ENCODE measurements around the gene GNAS-AS1.

Gene GNAS-AS1

DNA sequence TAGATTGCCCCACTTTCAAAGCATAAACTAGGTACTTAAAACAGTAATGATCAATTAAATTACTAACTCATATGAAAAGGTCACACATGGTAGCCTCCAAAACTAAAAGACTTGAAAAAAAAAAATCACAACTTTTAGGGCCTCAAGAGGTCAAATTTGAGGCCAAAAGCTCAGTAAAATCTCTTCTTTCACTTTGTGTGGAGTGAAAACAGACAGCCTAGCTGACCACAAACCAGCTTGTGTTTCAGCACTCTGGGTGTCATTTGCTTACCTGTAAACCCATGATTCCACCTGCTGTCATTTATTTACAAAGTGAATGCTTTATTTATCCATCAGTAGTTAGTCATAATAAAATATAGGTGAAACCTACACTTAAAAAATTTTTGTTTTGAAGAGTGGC, 35.8 kb upstream of the GNAS-AS1 start:
- DNase-seq, result no peak

DNA sequence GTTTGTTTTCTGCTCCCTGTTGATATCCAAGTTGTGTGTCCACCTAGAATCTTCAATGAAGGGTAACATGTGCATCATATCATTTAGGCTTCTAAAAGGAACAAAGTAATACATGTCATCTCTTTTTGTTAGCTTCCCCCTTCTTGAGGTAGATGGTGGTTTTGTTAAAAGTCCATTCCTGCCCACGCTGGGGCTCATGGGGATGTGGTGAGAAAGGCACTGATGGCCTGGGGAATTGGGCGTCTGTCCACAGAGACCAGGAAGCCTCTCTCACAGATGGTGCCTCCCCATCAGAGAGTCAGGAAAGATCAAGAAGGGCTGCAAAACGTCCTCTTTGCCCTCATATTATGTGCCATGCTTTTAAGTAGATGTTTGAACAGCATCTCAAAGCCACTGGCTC, 34.3 kb upstream of the GNAS-AS1 start:
- no peak for DNase-seq

DNA sequence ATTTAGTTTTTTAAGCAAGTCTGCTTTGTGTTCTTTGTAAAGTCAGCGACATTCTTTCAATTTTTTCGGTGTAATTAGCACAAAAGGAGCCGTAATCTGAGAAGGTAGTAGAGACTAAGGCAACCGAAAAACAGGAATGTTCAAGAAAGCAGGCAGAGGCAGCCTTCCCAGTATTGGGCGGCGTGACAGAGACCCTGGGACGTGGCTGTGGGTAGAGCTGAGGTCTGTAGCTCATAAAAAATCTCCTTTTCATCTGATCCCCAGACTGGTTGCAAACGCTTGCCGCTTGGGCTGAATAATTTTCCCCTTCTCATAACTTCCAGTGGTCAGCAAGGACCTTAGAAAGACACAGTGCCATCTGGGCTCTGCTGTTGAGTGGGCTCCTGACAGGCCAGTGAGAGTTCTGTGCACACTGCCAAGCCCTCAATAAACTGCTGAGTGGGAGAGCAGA, 32.6 kb upstream of the GNAS-AS1 start:
- DNase-seq, result no peak

DNA sequence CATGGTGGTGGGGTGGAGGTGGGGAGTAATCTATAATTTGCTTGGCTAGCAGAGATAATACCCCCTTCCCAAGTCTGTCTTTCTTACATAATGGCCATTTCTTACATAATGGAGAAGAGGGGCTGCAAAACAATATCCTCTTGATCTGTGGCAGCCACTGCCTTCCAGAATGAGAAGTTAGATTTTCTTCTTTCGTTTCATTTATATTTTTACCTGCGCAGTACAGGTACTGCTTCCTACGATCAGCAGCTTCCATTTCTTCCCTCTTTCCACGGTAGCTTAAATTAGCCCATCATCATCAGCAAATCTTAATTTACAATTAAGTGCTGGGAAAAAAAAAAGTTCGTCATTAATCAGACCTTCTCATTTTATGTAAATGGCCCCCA, 32.0 kb upstream of the GNAS-AS1 start:
- DNase-seq, result no peak

DNA sequence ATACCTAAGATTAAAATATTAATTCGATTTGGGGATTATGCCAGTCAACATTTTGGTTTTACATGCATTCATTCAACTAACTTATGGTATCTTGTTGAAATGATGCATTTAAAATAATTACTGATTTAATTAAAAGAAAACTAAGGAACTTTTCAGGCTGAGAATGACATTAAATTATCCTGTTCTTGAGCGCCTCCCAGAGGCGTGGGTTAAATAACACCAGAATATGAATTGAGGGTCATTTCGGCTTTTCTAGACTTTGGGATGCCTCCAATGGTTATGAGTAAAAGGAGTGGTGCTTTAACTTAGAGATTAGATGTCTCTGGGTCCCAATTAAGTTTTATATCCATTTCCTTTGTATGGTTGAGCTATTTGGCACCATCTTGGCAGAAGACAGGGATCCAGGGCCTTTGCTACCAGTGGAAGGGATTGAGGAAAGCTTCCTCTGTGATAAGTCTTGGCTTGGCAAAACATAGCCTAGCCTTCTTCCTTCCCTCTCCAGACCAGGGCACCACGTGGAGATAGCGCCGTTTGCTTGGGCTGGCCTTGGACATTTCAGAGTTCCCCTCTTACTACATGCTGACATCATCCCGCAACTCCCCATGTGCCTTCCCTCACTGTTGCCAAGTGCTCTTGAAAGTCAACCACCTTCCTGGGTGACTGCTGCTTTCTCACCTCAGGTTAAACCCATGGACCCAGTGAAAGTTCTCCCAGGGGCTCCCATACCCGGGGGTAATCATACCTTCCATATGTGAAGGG, 30.5 kb upstream of the GNAS-AS1 start:
- no peak for DNase-seq

DNA sequence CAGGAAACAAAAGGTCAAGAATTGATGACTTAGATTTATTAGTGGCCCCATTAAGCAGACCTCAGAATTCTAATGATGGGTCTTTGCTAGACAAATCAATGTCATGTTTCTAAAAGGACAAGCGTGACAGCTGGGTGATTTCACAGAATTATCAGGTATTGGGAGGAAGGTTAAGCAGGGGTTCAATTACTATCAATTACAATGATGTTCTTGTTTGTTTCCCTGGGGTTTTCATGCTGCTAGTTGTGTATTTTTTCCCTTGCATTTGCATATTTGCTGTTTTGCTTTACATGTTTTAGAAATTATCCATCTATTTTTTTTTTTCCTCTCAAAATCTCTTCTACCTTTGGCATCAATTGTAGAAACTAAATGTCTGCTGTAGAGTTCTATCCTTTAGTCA, 29.7 kb upstream of the GNAS-AS1 start:
- DNase-seq, result no peak

DNA sequence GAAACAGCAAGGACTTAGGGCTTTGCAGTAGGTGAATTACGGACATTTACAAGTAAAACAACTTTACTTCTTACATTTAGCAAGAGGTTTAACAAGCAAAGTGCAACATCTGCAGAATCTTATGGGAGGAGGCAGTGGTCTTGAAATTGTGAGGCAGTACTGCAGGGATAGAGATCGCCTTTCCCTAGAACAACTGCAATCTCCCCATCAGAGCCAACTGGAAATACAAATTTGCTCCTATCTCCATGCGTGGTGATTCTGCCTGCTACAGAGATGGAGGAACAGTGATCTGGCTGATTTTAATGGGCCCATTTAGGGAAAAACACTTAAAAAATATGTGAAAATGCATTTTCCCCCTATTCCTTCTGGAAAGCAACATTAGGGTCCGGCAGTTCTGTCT, 27.7 kb upstream of the GNAS-AS1 start:
- DNase-seq, result no peak

DNA sequence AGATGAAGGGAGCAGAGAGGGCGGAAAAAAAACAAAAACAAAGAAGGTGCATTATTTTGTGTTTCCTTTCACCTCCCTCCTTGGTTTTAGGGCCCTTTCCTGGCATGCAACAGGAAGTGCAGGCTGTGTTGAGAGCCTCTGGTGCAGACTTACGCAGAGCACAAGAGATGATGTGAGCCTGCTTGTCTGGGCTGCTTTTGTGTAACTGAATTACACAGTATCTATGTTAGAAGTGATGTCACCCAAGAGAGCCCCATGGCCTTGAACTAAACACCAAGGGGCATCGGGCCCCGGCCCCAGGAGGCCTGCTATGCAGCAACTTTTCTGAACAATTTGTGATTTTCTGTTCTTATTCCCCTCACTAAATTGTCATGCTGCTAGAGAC, 27.3 kb upstream of the GNAS-AS1 start:
- DNase-seq, result no peak

DNA sequence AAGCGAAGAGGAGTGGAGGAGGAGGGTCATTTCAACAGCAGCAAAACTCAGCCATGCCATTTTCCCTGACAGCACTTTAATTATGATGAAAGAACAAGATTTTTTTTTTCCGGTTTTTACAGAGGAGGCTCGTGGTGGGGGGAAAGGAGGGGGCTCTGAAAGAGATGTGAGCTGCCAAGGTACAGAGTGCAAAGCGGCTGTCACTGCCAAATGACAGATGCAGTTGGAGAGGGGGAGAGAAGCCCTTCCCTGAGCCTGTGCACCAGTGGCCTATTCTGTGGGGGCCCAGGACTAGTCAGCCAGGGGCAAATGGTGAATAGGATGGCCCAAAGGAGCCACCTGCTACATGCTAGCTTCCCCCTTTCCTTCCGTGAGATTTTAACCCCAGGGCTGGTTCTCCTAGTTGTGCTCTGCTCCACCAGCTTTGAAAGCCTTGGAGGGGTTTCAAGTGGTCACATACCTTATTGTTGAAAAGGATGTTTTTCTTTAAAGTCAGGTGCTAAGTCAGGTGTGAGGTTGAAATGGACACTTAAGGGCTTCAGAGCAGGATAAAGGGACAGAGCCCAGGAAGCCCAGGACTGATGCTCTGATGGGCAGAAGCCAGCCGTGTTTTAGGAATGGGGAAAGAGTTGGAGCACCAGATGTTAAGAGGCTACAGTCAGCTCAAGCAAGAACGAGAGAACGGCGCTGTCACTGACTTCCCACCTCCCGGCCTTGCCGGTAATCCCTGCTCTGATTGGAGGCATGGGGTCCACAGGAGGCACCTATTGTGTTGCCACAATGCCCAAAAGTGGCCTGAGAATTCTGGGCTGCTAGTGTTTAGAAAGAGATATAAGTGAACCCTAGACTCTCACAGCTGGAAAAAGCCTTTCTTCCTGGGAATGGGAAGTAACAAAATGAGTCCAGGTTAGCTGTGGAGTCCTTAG, 26.6 kb upstream of the GNAS-AS1 start:
- DNase-seq, result no peak

DNA sequence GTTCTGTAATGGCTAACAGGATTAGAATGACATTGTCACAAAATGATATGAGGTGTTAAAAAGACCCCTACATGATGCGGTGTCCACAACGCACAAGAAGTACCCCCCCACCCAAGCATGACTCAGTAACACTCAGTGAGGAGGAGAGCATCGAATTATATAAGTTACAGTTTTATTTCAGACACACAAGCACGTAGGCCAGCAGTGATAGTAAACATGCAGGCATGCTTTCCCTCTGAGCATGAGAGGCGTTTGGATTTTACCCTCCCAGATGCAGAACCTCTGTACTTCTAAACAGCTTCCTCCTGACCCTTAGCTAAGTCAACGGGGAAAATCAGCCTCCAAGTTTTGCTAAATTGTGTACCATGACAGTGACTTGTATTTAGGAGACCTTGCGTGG, 25.7 kb upstream of the GNAS-AS1 start:
- no peak for DNase-seq

DNA sequence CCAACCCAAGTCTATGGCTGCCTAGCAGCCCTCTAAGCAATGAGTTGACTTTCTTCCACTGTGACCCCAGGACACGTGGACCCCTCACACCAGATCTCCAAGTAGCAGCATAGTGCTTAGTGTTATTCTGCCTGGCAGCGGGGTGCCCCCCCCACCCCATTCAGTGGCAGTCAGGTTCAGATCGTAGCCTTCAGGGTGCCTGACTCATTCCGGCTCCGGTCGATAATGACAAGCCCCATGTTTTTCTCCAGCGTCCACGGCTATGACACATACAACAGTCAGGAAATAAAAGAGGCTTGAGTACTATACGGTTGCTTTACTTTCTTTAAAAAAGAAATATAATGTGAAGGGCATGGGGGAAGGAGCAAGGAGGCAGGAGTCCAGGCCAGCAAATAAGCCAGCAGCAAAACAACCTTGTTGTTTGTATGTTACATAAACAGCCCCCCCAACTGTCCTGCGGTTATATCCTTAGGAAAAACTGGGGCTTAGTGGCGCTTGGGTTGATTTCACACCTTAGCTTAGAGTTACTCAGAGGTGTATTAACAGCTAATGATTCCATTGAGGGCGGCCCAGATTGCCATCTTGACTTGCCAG, 24.9 kb upstream of the GNAS-AS1 start:
- DNase-seq, result no peak

DNA sequence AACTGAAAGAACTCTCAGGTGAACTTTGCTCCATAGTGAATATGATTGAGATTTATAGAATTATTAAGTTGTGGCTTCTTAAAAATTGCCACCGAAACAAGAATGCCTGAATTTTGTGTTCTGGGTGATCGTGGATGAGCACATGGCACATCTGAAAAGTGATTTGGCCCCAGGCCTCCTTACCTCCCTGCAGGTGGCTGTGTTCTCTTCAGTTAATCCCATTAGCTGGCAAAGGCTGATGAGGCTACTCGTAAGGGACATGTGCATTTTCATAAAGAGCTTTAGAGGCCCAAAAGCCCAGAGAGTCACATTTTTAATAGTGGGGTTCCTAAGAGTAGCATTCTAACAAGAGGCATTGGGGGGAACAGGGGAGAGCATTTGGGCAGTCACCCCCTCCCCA, 24.4 kb upstream of the GNAS-AS1 start:
- no peak for DNase-seq

DNA sequence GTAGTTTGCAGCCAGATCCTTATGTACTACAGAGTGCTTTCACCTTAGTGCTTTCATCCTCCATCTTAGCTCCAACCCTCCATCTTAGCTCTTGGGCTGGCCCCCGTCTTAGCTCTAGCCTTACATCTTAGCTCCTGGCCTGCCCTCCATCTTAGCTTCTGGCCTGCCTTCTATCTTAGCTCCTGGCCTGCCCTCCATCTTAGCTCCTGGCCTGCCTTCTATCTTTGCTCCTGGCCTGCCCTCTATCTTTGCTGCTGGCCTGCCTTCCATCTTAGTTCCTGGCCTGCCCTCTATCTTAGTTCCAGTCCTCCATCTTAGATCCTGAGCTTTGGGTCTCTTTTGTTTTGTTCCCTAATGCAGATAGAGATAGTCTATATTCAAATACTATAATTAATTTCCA, 23.8 kb upstream of the GNAS-AS1 start:
- no peak for DNase-seq

DNA sequence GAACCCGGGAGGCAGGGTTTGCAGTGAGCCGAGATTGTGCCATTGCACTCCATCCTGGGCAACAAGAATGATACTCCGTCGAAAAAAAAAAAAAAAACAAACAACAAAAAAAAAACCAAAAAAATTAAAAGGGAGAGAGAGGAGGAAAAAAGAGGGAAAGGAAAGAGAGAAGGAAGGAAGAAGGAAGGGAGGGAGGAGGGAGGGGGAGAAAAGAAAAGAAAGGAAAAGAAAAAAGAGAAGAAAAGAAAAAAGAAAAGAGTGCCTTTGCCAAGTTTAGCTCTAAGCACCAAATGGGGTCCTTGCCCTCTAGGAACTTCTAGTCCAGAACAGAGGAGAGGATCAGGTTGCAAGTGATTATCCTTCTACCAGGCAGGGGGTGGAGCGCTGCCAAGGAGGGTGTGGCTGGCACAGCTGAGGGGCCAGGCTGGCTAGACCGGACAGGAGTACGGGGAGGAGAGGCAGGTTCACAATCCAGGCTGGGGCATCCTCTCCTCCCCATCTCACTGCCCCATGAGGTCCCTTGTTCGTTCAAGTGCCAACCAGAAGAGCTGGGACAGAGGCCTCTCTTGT, 20.9 kb upstream of the GNAS-AS1 start:
- DNase-seq, result no peak

DNA sequence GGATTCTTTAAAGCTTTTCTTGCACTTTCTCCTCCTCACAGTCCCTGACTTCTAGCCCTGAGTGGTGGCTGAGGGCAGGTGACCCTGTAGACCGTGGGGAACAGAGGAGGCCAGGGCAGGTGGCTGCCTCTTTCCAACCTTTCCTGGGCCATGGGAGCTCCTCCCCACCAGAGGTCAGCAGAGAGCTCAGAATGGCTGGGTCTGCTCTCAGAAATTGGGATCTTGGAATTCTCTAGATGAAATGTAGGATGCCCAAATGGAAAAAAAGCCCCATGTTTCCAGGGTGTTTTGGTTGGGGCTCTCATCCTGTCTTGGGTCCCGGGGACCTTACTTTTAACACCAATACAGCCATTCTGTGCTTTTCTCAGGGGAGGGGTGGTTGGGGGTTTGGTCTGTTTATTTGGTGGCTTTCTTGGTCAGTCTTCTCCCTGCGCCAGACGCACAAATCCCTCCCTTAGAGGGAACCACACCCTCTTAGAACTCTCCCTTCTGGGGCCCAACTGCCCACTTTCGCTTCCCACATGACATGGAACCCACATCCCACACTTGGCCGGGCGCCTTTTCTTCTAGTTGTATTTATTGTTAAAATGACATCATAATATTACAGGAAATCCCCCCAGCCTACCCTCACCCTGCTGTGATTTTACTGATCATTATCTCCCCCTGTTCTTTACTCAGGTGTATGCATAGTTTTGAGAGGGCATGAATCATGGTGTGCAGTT, 19.8 kb upstream of the GNAS-AS1 start:
- peak in 40 of 56 donors; percentile 7 to 75 (median 35) for DNase-seq

DNA sequence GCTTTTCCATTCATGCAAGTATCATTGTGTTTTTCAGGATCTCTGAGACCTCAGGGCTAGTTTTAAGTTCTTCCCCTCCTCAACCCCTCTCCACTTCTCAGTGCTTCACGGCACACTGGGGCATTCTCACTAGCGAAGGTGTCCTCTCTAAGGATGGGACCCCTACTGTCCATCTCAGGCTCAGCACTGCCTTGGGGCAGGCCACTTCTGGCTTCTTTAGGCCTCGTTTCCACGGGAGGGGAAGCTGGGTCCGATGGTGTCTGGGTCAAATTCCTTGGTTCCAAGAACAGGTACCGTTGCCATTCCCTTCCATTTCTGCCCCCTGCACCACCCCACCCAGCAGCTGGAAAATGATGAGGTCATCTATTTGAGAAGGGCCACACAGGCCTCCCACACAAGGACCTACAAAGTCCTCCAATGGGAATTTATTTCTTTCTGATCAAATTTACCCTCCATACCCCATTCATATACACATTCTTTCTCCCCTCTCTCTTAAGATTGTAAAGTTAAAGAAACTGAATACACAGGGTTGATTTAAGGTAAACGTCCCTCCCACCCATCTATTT, 19.0 kb upstream of the GNAS-AS1 start:
- no peak for DNase-seq

DNA sequence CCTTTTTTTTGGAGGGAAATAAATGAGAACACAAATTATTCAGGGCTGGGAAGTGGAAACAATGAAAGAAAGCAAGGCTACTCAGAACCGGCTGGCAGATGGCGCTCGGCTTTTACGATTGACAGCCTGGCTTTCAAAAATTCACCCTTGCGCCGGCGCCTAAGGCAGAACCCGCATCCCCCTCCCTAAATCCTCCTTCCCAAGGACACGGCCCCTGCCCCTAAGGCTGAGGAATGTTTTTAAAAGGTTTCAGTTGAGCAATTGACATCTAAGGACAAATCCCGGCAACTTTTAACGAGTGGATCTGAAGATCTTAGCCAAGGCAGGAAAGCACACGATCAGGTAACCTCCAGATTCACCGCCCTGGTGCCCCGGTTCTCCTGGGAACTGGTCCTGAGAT, 18.1 kb upstream of the GNAS-AS1 start:
- DNase-seq, result peak in 21 of 56 donors; percentile 3 to 54 (median 17)

DNA sequence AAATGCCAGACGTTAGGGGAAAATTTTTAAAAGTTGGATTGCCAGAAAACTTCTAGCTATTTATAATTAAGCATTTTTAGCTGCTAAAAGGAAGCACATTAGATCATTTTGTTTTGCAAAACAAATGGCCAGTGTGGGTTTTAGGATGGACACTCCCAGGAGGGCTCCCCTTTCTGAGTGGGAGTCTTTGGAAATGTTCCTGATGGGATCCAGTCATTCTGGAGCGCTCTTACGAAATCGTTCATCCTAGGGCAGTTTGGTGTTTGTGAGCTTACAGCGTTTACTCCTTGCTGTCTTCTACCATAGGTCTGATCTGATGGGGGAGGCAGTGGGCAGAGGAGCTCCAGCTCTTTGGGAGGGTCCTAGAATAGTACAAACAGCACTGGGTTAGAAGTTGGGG, 16.5 kb upstream of the GNAS-AS1 start:
- DNase-seq, result no peak

DNA sequence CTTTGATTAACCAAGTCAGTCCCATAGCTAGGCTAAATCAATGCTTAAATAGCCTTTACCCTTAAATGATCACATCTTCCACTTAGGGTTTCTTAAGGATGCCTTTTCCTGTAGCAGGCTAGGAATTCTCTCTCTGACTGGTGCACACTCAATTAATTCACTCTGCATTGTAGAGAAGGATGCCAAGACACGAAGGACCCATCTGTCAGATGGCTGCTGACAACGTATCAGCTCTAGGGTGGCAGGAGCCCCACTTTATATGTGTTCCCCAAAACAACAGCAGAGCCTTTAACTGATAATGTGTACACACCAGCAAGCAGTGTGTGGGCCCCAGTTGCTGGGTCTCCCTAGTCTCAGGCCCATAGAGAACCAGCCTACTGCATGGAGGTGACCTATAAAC, 15.1 kb upstream of the GNAS-AS1 start:
- DNase-seq, result no peak

DNA sequence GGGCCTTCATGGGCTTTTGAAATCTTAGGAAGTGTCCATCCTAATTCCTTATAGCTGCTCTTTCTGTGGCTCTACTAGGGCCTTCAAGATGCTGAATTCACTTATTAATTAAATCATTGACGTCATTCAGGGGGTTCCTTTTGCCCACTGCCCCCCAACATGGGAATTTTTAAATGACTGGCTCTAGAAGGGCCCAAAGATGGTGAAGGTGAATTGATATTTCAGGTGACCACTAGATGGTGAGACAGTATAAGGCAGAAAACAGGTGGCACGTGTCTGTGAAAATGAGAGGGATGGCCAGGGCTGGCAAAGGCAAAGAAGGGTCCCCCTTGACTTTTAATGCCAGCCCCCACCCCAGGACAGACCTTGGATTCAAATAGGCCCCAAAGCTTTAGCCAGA, 13.6 kb upstream of the GNAS-AS1 start:
- DNase-seq, result no peak

All from amygdala (tissue), 56 donors.